NCI-H1105 treated with DMSO at 0.1 percent for 48 hours (cell line): ENCODE results near the gene RFX8.
"Not testable (repeated sequence)": the region's sequence is repeated elsewhere in the genome, so short reads cannot be mapped to it uniquely, and the experiment has no call there.

Source experiments
- DNase-seq: peaks from one replicate; lab custom pipeline; 2025; lab: John Stamatoyannopoulos, UW

The RFX8 gene

GRCh38 chr2:101474731-101475384 lies at the start of gene RFX8:
RFX8 (minus strand) TSS chr2:101475112; CDS start chr2:101466848, 8,264 bp downstream.
- DNase-seq, result no peak

- DNase-seq, result no peak
Observed at GRCh38 chr2:101521487-101521886, 46.6 kb upstream of the RFX8 start.

GRCh38 chr2:101520246-101520645 lies 45.3 kb upstream of the RFX8 start:
- DNase-seq, result no peak

GRCh38 chr2:101518578-101519492 lies 43.9 kb upstream of the RFX8 start:
- DNase-seq, result peak; percentile 23

GRCh38 chr2:101517758-101518271 lies 42.9 kb upstream of the RFX8 start:
- no peak for DNase-seq

- DNase-seq, result no peak
Observed at GRCh38 chr2:101516823-101517690, 42.1 kb upstream of the RFX8 start.

- DNase-seq, result no peak
Observed at GRCh38 chr2:101516349-101516748, 41.4 kb upstream of the RFX8 start.

- no peak for DNase-seq
Observed at GRCh38 chr2:101515477-101515876, 40.6 kb upstream of the RFX8 start.

- DNase-seq, result no peak
Observed at GRCh38 chr2:101512993-101513392, 38.1 kb upstream of the RFX8 start.

- no peak for DNase-seq
Observed at GRCh38 chr2:101511381-101511780, 36.5 kb upstream of the RFX8 start.

- no peak for DNase-seq
Observed at GRCh38 chr2:101509499-101510284, 34.8 kb upstream of the RFX8 start.

GRCh38 chr2:101508636-101509035 lies 33.7 kb upstream of the RFX8 start:
- DNase-seq, result no peak

GRCh38 chr2:101505276-101505675 lies 30.4 kb upstream of the RFX8 start:
- DNase-seq, result not testable (repeated sequence)

- not testable (repeated sequence) for DNase-seq
Observed at GRCh38 chr2:101504744-101505143, 29.8 kb upstream of the RFX8 start.

GRCh38 chr2:101502095-101502494 lies 27.2 kb upstream of the RFX8 start:
- DNase-seq, result no peak

- DNase-seq, result no peak
Observed at GRCh38 chr2:101501443-101501842, 26.5 kb upstream of the RFX8 start.

- no peak for DNase-seq
Observed at GRCh38 chr2:101500860-101501259, 25.9 kb upstream of the RFX8 start.

- DNase-seq, result no peak
Observed at GRCh38 chr2:101500180-101500579, 25.3 kb upstream of the RFX8 start.

- DNase-seq, result no peak
Observed at GRCh38 chr2:101496279-101496678, 21.4 kb upstream of the RFX8 start.

- no peak for DNase-seq
Observed at GRCh38 chr2:101492936-101493473, 18.1 kb upstream of the RFX8 start.

GRCh38 chr2:101486994-101487393 lies 12.1 kb upstream of the RFX8 start:
- no peak for DNase-seq
